Stomach smooth muscle (tissue), 2 donors: ENCODE results near the gene R3HDM4.
"Not testable (repeated sequence)": the region's sequence is repeated elsewhere in the genome, so short reads cannot be mapped to it uniquely, and the experiment has no call there.

ENCODE experiments used
- H3K27ac ChIP-seq: one replicate; pipeline ENCODE4 v1.7.0; 2013; ENCODE audit warnings: mild to moderate bottlenecking, low read length, inconsistent platforms
- H3K27me3 ChIP-seq, 2 donors: one replicate each; pipeline ENCODE4 v1.7.0; 2013; ENCODE audit warnings: low read length in 2 of 2; ENCODE audit not compliant: insufficient read depth in 2 of 2, control insufficient read depth in 1 of 2
- H3K36me3 ChIP-seq, 2 donors: one replicate each; pipeline ENCODE4 v1.7.0; 2013; ENCODE audit warnings: low read length in 2 of 2; ENCODE audit not compliant: control insufficient read depth in 2 of 2, insufficient read depth in 2 of 2
- H3K4me1 ChIP-seq: one replicate; pipeline ENCODE4 v1.7.0; 2013; ENCODE audit warnings: low read length; ENCODE audit not compliant: control insufficient read depth, insufficient read depth
- H3K4me3 ChIP-seq, 2 donors: one replicate each; pipeline ENCODE4 v1.7.0; 2013; ENCODE audit warnings: low read length in 2 of 2
- H3K9ac ChIP-seq, 2 donors: one replicate each; pipeline ENCODE4 v1.7.0; 2013; ENCODE audit warnings: low read length in 2 of 2, mild to moderate bottlenecking in 1 of 2
- H3K9me3 ChIP-seq, 2 donors: one replicate each; pipeline ENCODE4 v1.7.0; 2013; ENCODE audit warnings: low read length in 2 of 2; ENCODE audit not compliant: control insufficient read depth in 2 of 2
- donor health status: healthy.
- donor health status: Pancreatic carcinoma.

Gene R3HDM4

DNA sequence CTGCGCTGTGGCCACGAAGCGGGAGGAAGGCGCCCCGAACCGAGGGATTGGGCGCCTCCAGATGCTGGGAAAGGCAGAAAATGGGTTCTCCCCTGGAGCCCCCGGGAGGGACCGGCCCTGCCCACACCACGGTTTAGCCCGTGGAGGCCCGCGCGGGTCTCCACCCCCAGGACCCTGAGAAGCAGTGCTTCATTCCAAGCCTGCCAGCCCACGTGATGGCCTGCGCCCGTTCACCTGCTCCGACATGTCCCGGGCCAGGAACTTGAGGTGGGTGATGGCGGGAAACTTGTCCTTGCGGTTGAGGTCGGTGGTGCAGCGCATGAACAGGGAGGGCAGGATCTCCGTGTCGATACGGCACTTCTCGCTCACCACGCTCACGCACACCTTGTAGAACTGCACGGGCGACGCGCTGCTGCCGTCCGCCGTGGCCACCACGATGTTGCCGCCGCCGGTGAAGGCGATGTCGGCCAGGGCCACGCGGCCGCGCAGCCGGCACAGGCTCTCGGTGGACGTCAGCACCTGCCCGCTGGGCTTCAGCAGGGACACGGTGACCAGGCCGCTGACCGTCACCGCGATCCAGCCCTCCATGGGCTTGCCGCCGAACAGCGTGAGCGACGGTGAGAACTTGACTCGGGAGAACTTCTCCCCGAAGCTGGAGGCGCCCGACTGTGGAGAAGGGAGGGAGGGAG is 27.3 kb downstream of the R3HDM4 start:
- no peak overlapping the region for H3K9ac ChIP-seq
- no peak overlapping the region for H3K4me3 ChIP-seq
- H3K4me1 ChIP-seq = peaks cover 2% of the 10 kb centered on the region
- H3K27me3 ChIP-seq = no peaks in the 10 kb centered on the region
- no peaks in the 10 kb centered on the region for H3K9me3 ChIP-seq
- no peak overlapping the region for H3K27ac ChIP-seq
- H3K36me3 ChIP-seq = peaks cover 31 to 48% of the 10 kb centered on the region in 2 donors

DNA sequence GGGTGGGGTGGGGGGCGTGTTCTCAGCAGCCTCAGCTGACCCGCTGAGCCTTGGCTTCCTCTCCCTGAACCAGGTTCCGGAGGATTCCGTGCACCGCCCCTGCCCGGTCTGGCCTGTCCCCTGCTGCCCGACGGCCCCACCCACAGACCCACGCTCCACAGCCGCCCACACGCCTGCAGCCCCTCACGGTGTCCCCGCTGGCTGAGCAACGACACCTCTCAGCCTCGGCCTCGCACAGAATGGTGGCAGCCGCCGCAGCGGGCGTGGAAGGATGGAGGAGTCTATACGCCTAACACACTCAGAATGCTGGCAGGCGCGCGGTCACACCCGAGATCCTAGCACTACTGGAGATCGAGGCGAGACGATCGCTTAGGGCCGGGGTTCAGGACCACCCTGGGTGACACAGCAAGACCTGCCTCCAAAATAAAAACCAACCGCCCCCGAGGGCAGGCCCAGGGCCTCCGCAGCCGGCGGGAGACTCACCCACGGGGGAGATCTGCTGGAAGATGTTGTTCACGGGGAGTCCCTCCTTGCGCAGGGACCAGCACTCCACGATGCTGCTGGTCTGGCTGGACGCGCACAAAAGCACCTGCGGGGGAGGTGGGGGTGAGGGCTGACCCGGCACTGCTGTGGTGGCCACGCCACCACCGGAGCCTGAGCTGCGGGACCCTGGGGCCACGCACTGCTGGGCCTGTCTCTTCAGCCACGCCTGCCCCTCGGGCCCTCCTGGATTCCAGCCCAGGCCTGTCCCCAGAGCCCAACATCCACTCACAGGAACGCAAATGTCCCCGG is 28.4 kb downstream of the R3HDM4 start:
- peaks cover 34 to 44% of the 10 kb centered on the region in 2 donors for H3K36me3 ChIP-seq
- no peaks in the 10 kb centered on the region for H3K9me3 ChIP-seq
- H3K27me3 ChIP-seq = no peaks in the 10 kb centered on the region
- no peak overlapping the region for H3K27ac ChIP-seq
- no peak overlapping the region for H3K4me3 ChIP-seq
- no peaks in the 10 kb centered on the region for H3K4me1 ChIP-seq
- no peak overlapping the region for H3K9ac ChIP-seq

- no peaks in the 10 kb centered on the region for H3K9me3 ChIP-seq
- H3K27me3 ChIP-seq = no peaks in the 10 kb centered on the region
- no peak overlapping the region for H3K4me3 ChIP-seq
- peaks cover 33 to 42% of the 10 kb centered on the region in 2 donors for H3K36me3 ChIP-seq
- no peak overlapping the region for H3K27ac ChIP-seq
- H3K9ac ChIP-seq = no peak overlapping the region
- H3K4me1 ChIP-seq = no peaks in the 10 kb centered on the region
Observed at GRCh38 chr19:883661-884211, 29.3 kb downstream of the R3HDM4 start.

- H3K27ac ChIP-seq = no peak overlapping the region
- H3K36me3 ChIP-seq = peaks cover 31 to 39% of the 10 kb centered on the region in 2 donors
- H3K9me3 ChIP-seq = no peaks in the 10 kb centered on the region
- H3K9ac ChIP-seq = no peak overlapping the region
- no peaks in the 10 kb centered on the region for H3K4me1 ChIP-seq
- H3K4me3 ChIP-seq = no peak overlapping the region
- no peaks in the 10 kb centered on the region for H3K27me3 ChIP-seq
Observed at GRCh38 chr19:882871-883497, 30.0 kb downstream of the R3HDM4 start.

DNA sequence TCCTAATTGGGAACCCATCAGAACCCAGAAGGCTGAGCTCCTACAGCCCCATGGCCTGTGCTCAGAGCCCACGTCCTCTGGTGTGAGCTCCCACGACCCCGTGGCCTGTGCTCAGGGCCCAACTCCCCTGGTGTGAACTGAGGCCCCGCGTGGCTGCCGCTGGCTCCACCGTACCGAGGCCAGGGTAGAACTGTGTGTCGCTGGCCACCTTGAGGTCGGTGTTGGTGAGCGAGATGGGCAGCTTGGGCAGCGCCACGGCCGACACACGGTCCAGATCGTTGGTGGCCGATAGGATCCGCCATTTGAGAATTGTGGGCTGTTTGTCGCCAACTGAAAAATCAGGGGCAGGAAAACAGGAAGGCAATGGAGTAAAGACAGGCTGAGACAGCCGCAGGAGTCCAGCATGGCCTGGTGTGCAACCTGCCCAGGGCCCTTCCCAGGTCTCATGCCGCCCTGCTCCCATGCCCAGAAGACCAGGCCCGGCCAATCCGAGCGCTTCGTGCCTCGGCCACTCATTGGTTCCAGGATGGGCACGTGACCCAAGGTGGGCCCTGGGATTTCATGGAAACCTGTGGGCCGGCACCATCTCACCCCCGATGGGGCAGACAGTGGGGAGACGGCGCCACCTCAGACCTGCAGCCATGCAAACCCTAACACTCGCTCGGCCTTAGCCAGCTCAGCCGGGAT is 31.5 kb downstream of the R3HDM4 start:
- Histone ChIP-seq H3K36me3 (peaks cover 32 to 38% of the 10 kb centered on the region in 2 donors), H3K4me1 (no peaks in the 10 kb centered on the region), H3K4me3 (no peak overlapping the region), H3K27me3 (no peaks in the 10 kb centered on the region), H3K9ac (no peak overlapping the region), H3K27ac (no peak overlapping the region), H3K9me3 (no peaks in the 10 kb centered on the region)

- no peak overlapping the region for H3K27ac ChIP-seq
- H3K4me3 ChIP-seq = no peak overlapping the region
- no peak overlapping the region for H3K9ac ChIP-seq
- no peaks in the 10 kb centered on the region for H3K27me3 ChIP-seq
- H3K9me3 ChIP-seq = no peaks in the 10 kb centered on the region
- no peaks in the 10 kb centered on the region for H3K4me1 ChIP-seq
- peaks cover 29 to 37% of the 10 kb centered on the region in 2 donors for H3K36me3 ChIP-seq
Observed at GRCh38 chr19:879711-880438, 33.1 kb downstream of the R3HDM4 start.

DNA sequence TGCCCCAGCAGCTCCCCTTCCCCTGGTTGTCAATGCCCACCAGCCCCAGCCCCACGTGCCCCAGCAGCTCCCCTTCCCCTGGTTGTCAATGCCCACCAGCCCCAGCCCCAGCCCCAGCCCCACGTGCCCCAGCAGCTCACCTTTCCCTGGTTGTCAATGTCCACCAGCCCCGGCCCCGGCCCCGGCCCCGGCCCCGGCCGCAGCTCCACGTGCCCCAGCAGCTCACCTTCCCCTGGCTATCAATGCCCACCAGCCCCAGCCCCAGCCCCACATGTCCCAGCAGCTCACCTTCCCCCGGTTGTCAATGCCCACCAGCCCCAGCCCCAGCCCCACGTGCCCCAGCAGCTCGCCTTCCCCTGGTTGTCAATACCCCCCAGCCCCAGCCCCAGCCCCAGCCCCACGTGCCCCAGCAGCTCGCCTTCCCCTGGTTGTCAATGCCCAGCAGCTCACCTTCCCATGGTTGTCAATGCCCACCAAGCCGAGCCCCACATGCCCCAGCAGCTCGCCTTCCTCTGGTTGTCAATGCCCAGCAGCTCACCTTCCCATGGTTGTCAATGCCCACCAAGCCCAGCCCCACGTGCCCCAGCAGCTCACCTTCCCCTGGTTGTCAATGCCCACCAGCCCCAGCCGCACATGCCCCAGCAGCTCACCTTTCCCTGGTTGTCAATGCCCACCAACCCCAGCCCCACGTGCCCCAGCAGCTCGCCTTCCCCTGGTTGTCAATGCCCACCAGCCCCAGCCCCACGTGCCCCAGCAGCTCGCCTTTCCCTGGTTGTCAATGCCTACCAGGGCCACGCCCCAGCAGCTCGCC is 34.1 kb downstream of the R3HDM4 start:
- not testable (repeated sequence) for H3K4me1 ChIP-seq, H3K27ac ChIP-seq, H3K9ac ChIP-seq, H3K27me3 ChIP-seq, H3K4me3 ChIP-seq, H3K9me3 ChIP-seq
- H3K36me3 ChIP-seq = peaks cover 29 to 39% of the 10 kb centered on the region in 2 donors

DNA sequence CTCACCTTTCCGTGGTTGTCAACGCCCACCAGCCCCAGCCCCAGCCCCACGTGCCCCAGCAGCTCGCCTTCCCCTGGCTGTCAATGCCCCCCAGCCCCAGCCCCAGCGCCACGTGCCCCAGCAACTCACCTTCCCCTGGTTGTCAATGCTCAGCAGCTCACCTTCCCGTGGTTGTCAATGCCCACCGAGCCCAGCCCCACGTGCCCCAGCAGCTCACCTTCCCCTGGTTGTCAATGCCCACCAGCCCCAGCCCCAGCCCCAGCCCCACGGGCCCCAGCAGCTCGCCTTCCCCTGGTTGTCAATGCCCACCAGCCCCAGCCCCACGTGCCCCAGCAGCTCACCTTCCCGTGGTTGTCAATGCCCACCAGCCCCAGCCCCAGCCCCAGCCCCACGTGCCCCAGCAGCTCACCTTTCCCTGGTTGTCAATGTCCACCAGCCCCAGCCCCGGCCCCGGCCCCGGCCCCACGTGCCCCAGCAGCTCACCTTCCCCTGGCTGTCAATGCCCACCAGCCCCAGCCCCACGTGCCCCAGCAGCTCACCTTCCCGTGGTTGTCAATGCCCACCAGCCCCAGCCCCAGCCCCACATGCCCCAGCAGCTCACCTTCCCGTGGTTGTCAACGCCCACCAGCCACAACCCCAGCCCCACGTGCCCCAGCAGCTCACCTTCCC is 34.9 kb downstream of the R3HDM4 start:
- H3K27ac ChIP-seq, H3K4me1 ChIP-seq, H3K4me3 ChIP-seq, H3K9me3 ChIP-seq, H3K27me3 ChIP-seq, H3K9ac ChIP-seq: not testable (repeated sequence)
- H3K36me3 ChIP-seq = peaks cover 28 to 38% of the 10 kb centered on the region in 2 donors

DNA sequence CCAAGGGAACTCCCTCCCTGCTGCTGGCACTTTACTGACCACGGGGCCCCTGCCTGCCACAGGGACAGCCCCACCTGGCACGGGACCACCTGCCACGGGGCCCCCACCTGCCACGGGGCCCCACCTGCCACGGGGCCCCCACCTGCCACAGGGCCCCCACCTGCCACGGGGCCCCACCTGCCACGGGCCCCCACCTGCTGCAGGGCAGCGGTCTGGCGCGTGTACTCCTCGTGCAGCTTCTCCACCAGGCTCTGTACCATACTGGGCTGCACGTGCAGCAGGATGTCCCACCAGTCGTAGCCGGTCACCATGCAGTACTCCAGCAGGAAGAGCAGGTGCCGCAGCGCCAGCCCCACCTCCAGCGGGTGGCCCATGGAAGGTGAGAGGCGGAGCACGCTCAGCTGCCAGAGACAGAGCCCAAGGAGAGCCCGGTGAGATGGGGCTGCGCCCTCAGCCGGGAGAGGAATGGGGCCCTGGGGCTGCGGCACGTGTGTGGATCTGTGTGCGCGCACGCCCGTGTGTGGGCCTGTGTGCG is 36.2 kb downstream of the R3HDM4 start:
- H3K27ac ChIP-seq = no peak overlapping the region
- H3K4me3 ChIP-seq = no peak overlapping the region
- H3K9me3 ChIP-seq = no peaks in the 10 kb centered on the region
- H3K36me3 ChIP-seq = peaks cover 18 to 28% of the 10 kb centered on the region in 2 donors
- peaks cover 6% of the 10 kb centered on the region for H3K4me1 ChIP-seq
- no peaks in the 10 kb centered on the region for H3K27me3 ChIP-seq
- H3K9ac ChIP-seq = no peak overlapping the region
